ENCODE data around the gene SLC23A1. TPM values are rescaled to one million over a fixed set of nuclear protein-coding genes. Genes with fewer than 3 reads are reported as not detected.
A peak's percentile ranks its signal among the peaks of the same experiment; 100 is the strongest.

SLC23A1 gene
- polyA plus RNA-seq, 4 donors, result 7.1 to 29.3 (median 12.4) TPM

- Histone ChIP-seq H3K36me3 (ENCODE audit: control insufficient read depth in 3 of 3, insufficient read depth in 2 of 3, low read depth in 1 of 3, low read length in 3 of 3) (peaks cover 0 to 22% (median 0%) of the 10 kb centered on the region in 3 donors), H3K9me3 (ENCODE audit: control insufficient read depth in 2 of 2, insufficient read depth in 1 of 2, low read depth in 1 of 2, low read length in 1 of 2) (no peaks in the 10 kb centered on the region), H3K4me3 (ENCODE audit: low read depth in 1 of 3, low read length in 3 of 3) (peak overlapping the region in 2 of 3 donors; percentile 49 to 74), H3K4me1 (ENCODE audit: control insufficient read depth in 3 of 3, insufficient read depth in 2 of 3, low read depth in 1 of 3, low read length in 2 of 3) (peaks cover 0 to 30% (median 6%) of the 10 kb centered on the region in 3 donors), H3K27me3 (ENCODE audit: control insufficient read depth in 3 of 3, insufficient read depth in 3 of 3, low read length in 3 of 3) (no peaks in the 10 kb centered on the region), H3K27ac (ENCODE audit: low read depth in 1 of 3, low read length in 2 of 3) (peak overlapping the region; percentile 21 to 94 (median 91))
- WGBS, 3 donors, result 14 to 21% (median 17%) methylated on average over 7 of the region's 7 CpGs
- no peak for DNase-seq
- no peak for FAIRE-seq
These were observed 20.3 kb upstream of the SLC23A1 start for GRCh38 chr5:139403418-139403786.

GRCh38 chr5:139402561-139403158 lies 19.6 kb upstream of the SLC23A1 start:
- FAIRE-seq (no peak), DNase-seq (peak in 1 of 2 donors; percentile 40)
- H3K4me3 ChIP-seq (ENCODE audit: low read depth in 1 of 3, low read length in 3 of 3), result no peak overlapping the region
- H3K27ac ChIP-seq (ENCODE audit: low read depth in 1 of 3, low read length in 2 of 3), result peak overlapping the region in 1 of 3 donors; percentile 30
- H3K9me3 ChIP-seq (ENCODE audit: control insufficient read depth in 2 of 2, insufficient read depth in 1 of 2, low read depth in 1 of 2, low read length in 1 of 2), result no peaks in the 10 kb centered on the region
- 60 to 70% (median 69%) methylated on average over 7 of the region's 7 CpGs for WGBS, 3 donors
- no peaks in the 10 kb centered on the region for H3K27me3 ChIP-seq (ENCODE audit: control insufficient read depth in 3 of 3, insufficient read depth in 3 of 3, low read length in 3 of 3)
- H3K4me1 ChIP-seq (ENCODE audit: control insufficient read depth in 3 of 3, insufficient read depth in 2 of 3, low read depth in 1 of 3, low read length in 2 of 3), result peaks cover 0 to 28% (median 6%) of the 10 kb centered on the region in 3 donors
- H3K36me3 ChIP-seq (ENCODE audit: control insufficient read depth in 3 of 3, insufficient read depth in 2 of 3, low read depth in 1 of 3, low read length in 3 of 3), result peaks cover 0 to 24% (median 0%) of the 10 kb centered on the region in 3 donors

GRCh38 chr5:139401546-139401945 lies 18.4 kb upstream of the SLC23A1 start:
- Histone ChIP-seq H3K4me3 (ENCODE audit: low read depth in 1 of 3, low read length in 3 of 3) (no peak overlapping the region), H3K27me3 (ENCODE audit: control insufficient read depth in 3 of 3, insufficient read depth in 3 of 3, low read length in 3 of 3) (no peaks in the 10 kb centered on the region), H3K36me3 (ENCODE audit: control insufficient read depth in 3 of 3, insufficient read depth in 2 of 3, low read depth in 1 of 3, low read length in 3 of 3) (peaks cover 0 to 31% (median 0%) of the 10 kb centered on the region in 3 donors), H3K4me1 (ENCODE audit: control insufficient read depth in 3 of 3, insufficient read depth in 2 of 3, low read depth in 1 of 3, low read length in 2 of 3) (peaks cover 0 to 16% (median 6%) of the 10 kb centered on the region in 3 donors), H3K27ac (ENCODE audit: low read depth in 1 of 3, low read length in 2 of 3) (no peak overlapping the region), H3K9me3 (ENCODE audit: control insufficient read depth in 2 of 2, insufficient read depth in 1 of 2, low read depth in 1 of 2, low read length in 1 of 2) (no peaks in the 10 kb centered on the region)
- DNase-seq (no peak), FAIRE-seq (no peak)
- WGBS, 3 donors, result 88 to 91% (median 90%) methylated on average over 10 of the region's 10 CpGs

GRCh38 chr5:139399501-139400121 lies 16.5 kb upstream of the SLC23A1 start:
- peaks cover 0 to 11% (median 6%) of the 10 kb centered on the region in 3 donors for H3K4me1 ChIP-seq (ENCODE audit: control insufficient read depth in 3 of 3, insufficient read depth in 2 of 3, low read depth in 1 of 3, low read length in 2 of 3)
- WGBS, 3 donors, result 76 to 84% (median 78%) methylated on average over 6 of the region's 6 CpGs
- FAIRE-seq (no peak), DNase-seq (no peak)
- peaks cover 0 to 38% (median 0%) of the 10 kb centered on the region in 3 donors for H3K36me3 ChIP-seq (ENCODE audit: control insufficient read depth in 3 of 3, insufficient read depth in 2 of 3, low read depth in 1 of 3, low read length in 3 of 3)
- H3K27ac ChIP-seq (ENCODE audit: low read depth in 1 of 3, low read length in 2 of 3), result no peak overlapping the region
- peaks cover 0 to 14% (median 0%) of the 10 kb centered on the region in 3 donors for H3K27me3 ChIP-seq (ENCODE audit: control insufficient read depth in 3 of 3, insufficient read depth in 3 of 3, low read length in 3 of 3)
- no peak overlapping the region for H3K4me3 ChIP-seq (ENCODE audit: low read depth in 1 of 3, low read length in 3 of 3)
- H3K9me3 ChIP-seq (ENCODE audit: control insufficient read depth in 2 of 2, insufficient read depth in 1 of 2, low read depth in 1 of 2, low read length in 1 of 2), result no peaks in the 10 kb centered on the region

GRCh38 chr5:139397921-139398320 lies 14.8 kb upstream of the SLC23A1 start:
- peaks cover 0 to 17% (median 3%) of the 10 kb centered on the region in 3 donors for H3K4me1 ChIP-seq (ENCODE audit: control insufficient read depth in 3 of 3, insufficient read depth in 2 of 3, low read depth in 1 of 3, low read length in 2 of 3)
- H3K9me3 ChIP-seq (ENCODE audit: control insufficient read depth in 2 of 2, insufficient read depth in 1 of 2, low read depth in 1 of 2, low read length in 1 of 2), result no peaks in the 10 kb centered on the region
- no peak overlapping the region for H3K4me3 ChIP-seq (ENCODE audit: low read depth in 1 of 3, low read length in 3 of 3)
- H3K27me3 ChIP-seq (ENCODE audit: control insufficient read depth in 3 of 3, insufficient read depth in 3 of 3, low read length in 3 of 3), result peaks cover 0 to 31% (median 0%) of the 10 kb centered on the region in 3 donors
- FAIRE-seq, result no peak
- DNase-seq, result no peak
- WGBS, 3 donors, result 51 to 54% (median 52%) methylated on average over 6 of the region's 6 CpGs
- no peak overlapping the region for H3K27ac ChIP-seq (ENCODE audit: low read depth in 1 of 3, low read length in 2 of 3)
- peaks cover 0 to 38% (median 0%) of the 10 kb centered on the region in 3 donors for H3K36me3 ChIP-seq (ENCODE audit: control insufficient read depth in 3 of 3, insufficient read depth in 2 of 3, low read depth in 1 of 3, low read length in 3 of 3)

GRCh38 chr5:139396691-139397090 lies 13.6 kb upstream of the SLC23A1 start:
- no peak for FAIRE-seq
- no peak for DNase-seq
- peaks cover 0 to 39% (median 0%) of the 10 kb centered on the region in 3 donors for H3K27me3 ChIP-seq (ENCODE audit: control insufficient read depth in 3 of 3, insufficient read depth in 3 of 3, low read length in 3 of 3)

GRCh38 chr5:139395844-139396640 lies 12.9 kb upstream of the SLC23A1 start:
- Histone ChIP-seq H3K9me3 (ENCODE audit: control insufficient read depth in 2 of 2, insufficient read depth in 1 of 2, low read depth in 1 of 2, low read length in 1 of 2) (no peaks in the 10 kb centered on the region), H3K4me1 (ENCODE audit: control insufficient read depth in 3 of 3, insufficient read depth in 2 of 3, low read depth in 1 of 3, low read length in 2 of 3) (peaks cover 0 to 26% (median 3%) of the 10 kb centered on the region in 3 donors), H3K27ac (ENCODE audit: low read depth in 1 of 3, low read length in 2 of 3) (no peak overlapping the region), H3K36me3 (ENCODE audit: control insufficient read depth in 3 of 3, insufficient read depth in 2 of 3, low read depth in 1 of 3, low read length in 3 of 3) (peaks cover 0 to 27% (median 0%) of the 10 kb centered on the region in 3 donors), H3K27me3 (ENCODE audit: control insufficient read depth in 3 of 3, insufficient read depth in 3 of 3, low read length in 3 of 3) (peaks cover 0 to 41% (median 0%) of the 10 kb centered on the region in 3 donors), H3K4me3 (ENCODE audit: low read depth in 1 of 3, low read length in 3 of 3) (no peak overlapping the region)
- 81 to 85% (median 83%) methylated on average over 8 of the region's 8 CpGs for WGBS, 3 donors
- DNase-seq (no peak), FAIRE-seq (no peak)

More at GRCh38 chr5:139396691-139397090, 13.6 kb upstream of the SLC23A1 start:
- no peaks in the 10 kb centered on the region for H3K9me3 ChIP-seq (ENCODE audit: control insufficient read depth in 2 of 2, insufficient read depth in 1 of 2, low read depth in 1 of 2, low read length in 1 of 2)
- H3K36me3 ChIP-seq (ENCODE audit: control insufficient read depth in 3 of 3, insufficient read depth in 2 of 3, low read depth in 1 of 3, low read length in 3 of 3), result peaks cover 0 to 32% (median 0%) of the 10 kb centered on the region in 3 donors
- H3K4me3 ChIP-seq (ENCODE audit: low read depth in 1 of 3, low read length in 3 of 3), result no peak overlapping the region
- H3K27ac ChIP-seq (ENCODE audit: low read depth in 1 of 3, low read length in 2 of 3), result no peak overlapping the region
- 92 to 96% (median 95%) methylated on average over 8 of the region's 8 CpGs for WGBS, 3 donors
- peaks cover 0 to 25% (median 3%) of the 10 kb centered on the region in 3 donors for H3K4me1 ChIP-seq (ENCODE audit: control insufficient read depth in 3 of 3, insufficient read depth in 2 of 3, low read depth in 1 of 3, low read length in 2 of 3)
